HG02852 (cell line): ENCODE results near the gene GBGT1.
"Not testable (repeated sequence)": the region's sequence is repeated elsewhere in the genome, so short reads cannot be mapped to it uniquely, and the experiment has no call there.

ENCODE experiments used
- ATAC-seq: cut with Tn5 transposase; IDR thresholded peaks from one replicate; pipeline ENCODE4 v1.9.1; 2021; ENCODE audit warnings: mild to moderate bottlenecking, moderate library complexity; ENCODE audit not compliant: unreplicated experiment

The GBGT1 gene

DNA sequence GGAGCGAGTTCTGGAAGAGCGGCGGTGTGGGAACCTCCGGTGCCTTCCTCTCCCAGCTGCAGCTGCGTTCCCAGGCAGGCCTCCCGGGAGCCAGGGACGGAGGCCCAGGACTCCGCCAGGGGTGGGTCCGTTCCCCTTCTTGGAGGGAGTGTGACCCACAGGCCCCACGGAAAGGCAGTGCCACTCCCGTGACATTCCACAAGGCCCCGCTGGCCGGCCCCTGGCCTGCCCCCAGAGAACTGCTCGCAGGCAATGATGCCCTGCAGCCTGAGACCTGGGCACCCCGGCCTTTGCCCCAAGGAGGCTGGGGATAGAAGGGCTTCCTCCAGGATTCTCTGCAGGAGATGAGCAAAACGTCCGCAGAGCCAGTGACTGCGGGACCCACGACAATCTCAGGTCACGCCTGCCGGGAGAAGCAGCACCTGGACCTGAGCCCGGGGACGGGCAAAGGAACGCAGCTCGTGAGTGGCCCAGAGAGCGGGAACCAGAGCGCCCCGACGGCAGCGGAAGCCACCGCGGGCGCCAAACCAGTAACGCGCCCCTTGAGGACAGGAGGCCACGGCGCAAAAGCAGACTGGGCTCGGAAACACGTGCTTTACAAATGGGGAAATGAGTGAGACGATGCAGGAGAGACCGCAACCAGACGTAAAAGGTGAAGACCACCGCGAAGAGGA lies 36.1 kb upstream of the GBGT1 start:
- ATAC-seq = no peak

DNA sequence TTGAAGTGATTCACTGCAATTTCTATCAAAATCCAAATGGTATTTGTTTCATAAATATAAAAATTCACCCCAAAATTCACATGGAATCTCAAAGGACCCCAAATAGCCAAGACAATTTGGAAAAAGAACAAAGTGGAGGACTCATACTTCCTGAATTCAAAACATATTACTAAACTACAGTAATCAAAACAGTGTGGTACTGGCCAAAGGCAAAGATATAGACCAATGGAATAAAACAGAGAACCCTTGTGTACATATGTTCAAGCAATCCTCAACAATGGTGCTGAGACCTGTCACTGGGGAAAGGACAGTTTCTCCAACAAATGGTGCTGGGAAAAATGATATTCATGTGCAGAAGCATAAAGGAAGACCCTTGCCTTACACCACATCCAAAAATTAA lies 31.3 kb upstream of the GBGT1 start:
- no peak for ATAC-seq

DNA sequence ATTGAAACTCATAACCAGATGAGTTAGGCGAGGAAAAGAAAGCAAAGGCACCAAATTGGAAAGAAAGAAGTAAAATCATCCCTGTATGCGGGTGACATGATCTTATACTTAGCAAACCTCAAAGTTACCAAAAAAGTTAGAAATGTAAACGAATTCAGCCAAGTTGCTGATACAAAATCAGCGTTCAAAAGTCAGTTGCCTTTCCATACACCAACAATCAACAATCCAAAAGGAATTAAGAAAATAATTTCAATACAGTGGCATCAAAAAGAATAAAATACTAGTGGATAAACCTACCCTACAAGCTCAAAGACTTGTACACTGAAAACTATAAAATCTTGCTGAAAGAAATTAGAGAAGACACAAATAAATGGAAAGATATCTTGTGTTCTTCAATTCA lies 30.9 kb upstream of the GBGT1 start:
- no peak for ATAC-seq

DNA sequence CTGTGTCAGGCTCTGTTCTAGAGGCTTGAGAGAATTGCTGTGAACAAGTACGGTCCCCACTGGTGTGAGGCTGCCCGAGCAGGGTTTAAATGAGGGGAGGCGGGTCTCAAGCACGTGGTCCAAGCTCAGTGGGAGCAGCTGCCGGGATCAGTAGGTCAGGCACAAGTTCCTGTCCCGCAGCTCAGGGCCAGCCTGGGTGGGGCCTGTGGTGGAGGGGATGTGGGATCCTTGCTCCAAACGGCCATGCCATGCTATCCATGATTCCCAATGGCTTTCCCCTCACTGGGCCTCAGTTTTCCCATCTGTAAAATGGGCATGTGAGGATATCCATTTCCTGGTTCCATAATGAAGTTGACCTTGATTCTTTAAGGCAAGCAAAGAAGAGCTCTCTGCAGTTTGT lies 28.3 kb upstream of the GBGT1 start:
- no peak for ATAC-seq

DNA sequence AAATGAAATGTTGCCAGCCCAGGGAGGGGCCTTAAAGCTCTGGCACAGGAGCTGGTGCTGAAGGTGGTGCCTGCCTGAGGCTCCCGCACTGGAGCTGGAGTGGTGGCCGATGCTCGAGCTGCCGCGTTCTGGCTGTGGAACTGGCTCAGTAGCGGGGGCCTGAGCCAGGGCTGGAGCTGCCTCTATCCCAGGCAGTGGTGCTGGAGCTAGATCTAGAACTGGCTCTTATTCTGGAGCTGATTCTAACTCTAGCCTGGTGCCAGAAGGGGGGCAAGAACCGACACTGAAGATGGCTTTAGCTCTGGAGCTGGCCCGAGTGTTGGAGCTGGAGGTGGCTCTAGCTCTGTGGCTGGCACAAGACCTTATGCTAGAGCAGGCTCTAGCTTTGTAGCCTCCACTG lies 26.1 kb upstream of the GBGT1 start:
- ATAC-seq = no peak

DNA sequence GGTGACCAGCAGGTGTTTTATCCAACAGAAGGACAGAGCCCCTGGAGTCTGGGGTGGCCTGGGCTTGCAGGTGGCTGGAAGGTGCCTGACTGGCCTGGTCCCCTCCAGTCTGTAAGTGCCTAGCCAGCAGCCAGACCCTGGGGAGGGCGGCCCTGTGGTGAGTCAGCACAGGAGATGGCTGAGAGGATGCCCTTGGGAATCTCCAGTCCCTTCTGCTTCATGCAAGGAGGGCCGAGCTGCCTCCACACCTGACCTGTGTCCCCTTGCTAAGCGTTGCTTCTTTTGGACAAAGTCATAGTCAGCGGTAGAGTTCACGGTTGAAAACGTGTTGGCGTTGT lies 25.1 kb upstream of the GBGT1 start:
- no peak for ATAC-seq

DNA sequence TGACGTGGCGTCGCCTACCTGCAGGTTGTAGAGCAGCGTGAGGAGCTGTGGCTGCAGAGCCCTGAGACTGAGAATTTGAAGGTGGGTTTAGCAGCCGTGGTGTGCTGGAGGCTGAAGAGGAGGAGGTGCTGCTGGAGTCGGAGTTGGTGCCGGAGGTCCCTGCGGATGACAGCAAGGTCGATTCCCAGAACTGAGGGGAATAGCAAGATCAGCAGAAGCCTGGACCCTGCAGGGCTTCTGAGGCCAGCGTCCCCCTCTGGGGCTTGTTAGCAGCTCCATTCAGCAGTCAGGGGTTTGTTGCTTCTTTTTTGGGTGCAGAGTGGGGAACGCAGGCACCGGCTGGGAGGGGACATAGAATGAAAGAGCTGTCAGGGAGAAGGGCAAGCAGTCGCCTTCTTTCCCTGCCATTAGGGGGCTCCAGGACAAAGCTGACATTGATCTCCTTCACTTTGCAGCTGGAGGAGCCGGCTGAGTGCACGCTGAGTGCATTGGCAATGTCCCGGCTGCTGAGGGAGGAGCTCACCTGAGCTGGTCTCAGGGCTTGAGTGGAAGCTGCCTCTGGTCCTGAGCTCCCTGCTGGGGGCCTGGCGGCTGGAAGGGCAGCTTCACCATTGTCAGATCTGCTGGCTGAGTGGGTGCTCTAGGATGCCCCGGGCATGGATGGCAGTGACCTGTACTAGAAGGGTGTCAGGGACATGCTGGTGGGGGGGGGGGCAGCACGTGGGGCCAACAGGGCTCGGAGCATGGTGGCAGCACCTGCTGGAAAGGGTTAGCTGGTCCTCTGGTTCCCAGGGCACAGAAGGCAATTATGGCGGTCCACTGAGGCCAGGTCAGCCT lies 24.5 kb upstream of the GBGT1 start:
- no peak for ATAC-seq

DNA sequence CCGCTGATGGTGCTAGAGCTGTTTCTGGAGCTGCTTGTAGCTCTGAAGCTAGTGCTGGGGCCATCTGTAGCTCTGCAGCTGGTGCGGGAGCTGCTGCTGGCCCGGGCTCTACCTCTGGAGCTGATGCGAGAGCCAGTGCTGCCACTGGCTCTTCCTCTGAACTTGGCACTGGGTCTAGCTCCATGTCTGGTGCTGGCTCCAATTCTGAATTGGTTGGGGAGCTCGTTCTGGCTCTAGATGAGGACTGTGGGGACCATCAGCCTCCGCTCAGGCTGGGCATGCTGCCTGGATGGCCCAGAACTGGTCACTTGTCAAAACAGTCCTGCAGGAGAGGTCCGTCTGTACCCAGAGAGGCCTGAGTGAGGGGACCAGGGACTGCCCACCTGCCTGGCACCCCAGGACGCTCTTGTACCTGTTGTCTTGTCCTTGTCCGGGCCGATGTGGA lies 23.9 kb upstream of the GBGT1 start:
- ATAC-seq = no peak

DNA sequence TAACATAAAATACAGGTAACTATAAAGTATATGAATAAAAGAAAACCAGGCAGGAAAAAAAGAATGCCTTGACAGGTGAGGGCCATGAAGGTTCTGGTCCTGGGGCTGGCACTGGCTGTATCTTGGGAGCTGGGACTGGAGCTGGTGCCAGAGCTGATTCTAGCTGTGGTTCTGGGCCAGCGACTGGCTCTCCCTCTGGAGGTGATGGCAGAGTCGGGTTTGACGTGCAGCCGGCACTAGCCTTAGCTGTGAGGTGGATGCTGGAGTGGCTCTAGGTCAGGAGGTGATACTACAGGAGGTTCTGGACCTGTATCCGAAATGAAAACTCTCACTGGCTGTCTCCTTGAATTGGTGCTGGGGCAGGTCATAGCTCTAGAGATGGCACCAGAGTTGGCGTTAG lies 23.0 kb upstream of the GBGT1 start:
- no peak for ATAC-seq

DNA sequence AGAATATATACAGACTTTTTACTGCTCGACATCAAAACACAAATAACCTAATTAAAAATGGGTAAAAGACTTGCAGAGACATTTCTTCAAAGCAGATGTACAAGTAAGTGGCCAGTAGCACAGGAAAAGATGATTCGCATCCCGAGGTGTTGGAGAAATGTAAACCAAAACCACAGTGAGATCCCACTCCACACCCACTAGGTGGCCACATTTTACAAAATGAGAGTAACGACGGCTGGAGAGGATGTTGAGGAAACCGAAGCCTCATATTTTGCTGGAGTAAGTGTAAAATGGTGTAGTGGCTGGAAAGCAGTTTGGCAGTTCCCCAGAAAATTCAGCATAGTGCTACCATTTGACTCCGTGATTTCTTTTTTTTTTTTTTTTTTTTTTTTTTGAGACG lies 21.3 kb upstream of the GBGT1 start:
- no peak for ATAC-seq

DNA sequence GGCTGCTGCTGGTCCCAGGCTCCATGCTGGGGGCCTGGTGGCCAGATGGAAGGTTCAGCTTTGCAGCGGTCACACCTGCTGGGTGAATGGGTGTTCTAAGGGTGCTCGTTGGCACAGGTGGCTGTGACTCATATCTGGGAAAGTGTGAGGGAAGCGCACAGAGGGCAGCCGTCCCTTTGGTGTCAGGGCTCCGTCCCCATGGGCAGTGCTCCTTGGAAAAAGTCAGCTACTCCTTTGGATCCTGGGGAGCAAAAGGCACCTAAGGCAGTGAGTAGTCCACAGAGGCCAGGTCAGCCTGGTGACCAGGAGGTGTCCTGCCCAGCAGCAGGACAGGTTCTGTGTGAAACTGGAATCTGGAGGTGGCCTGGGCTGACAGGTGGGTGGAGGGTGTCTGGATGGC lies 18.4 kb upstream of the GBGT1 start:
- ATAC-seq = no peak

DNA sequence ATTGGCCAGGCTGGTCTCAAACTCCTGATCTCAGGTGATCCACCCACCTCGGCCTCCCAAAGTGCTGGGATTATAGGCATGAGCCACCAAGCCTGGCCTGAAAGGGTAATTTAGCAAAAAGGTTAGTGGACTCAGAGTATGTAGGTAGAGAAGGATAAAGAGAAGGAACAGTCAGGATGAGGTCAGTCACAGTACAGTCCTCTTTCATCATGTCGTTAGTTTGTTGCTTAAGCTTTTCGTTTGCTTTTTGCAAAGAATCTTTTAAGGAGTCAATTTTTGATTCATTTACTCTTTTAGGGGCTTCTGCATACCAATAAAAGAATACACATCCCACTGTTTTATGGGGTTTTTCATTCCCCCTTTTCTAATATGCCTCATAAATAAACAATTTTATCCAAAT lies 17.8 kb upstream of the GBGT1 start:
- no peak for ATAC-seq

DNA sequence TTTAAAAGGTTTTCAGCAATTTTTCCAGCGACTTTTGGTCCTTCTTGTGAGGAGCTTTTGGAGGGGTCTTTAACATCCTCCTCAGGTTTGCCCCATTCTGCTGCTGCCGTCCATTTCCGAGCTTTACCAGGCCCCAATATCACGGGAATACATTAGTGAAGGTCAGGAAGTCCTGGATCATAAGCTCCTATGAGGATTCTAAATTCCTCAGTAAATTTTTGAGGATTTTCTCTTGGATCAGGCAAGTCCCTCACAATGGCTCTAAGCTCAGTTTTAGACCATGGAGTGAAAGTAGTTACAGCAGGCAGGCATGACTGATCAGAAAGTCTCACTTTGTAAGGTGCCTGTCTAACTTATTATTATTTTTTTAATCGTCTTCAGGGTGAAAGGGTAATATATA lies 17.2 kb upstream of the GBGT1 start:
- no peak for ATAC-seq

DNA sequence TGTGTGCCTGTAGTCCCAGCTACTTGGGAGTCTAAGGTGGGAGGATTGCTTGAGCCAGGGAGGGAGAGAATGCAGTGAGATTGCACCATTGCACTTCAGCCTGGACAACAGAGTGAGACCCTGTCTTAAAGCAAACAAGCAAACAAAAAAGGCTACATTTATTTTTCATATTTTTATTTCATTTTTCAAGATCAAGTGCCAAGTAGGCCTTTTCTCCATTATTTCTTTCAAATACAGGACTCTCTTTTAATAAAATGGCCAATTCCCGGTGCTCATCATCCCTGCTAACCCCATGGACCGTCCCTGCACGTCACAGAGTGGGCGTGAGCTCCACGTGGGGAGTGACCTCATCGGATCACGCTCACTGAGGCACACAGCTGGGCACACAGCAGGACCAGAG lies 9.3 kb upstream of the GBGT1 start:
- ATAC-seq = no peak

DNA sequence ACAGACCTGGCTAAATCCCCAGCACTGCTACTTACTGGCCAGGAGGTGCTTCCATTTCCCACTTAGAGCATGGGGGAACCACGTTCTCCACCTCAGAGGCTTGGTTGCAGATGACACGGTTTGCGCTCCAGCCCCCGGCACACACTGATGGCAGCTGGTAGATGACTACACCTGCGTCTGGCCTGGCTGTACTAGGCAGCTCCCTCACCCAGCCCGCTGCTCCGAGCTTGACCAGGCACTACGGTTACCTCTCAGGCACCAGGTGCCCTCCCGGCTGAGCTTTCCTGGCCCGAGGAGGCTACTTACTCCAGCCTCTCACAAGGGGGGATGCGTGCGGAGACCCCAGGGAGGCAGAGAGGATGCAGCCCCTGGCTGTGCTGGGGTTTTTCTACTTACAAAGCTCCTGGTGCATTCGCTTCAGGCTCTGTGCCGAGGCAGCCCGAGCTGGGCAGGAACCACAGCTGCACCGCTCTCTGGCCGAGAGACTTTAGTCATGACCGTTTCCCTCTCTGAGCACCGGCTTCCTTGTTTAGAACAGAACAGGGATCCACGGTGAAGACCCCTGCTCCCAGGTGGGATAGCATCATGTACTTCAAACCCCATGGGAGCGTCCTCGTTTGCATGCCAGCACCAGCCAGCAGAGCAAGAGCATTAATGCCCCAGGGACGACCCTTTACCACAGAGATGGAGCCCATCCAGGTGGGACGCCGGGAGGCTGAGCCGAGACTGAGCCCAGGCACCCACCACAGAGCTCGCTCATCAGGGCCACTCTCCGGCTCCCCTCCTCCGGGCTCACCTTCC lies 7.6 kb upstream of the GBGT1 start:
- no peak for ATAC-seq

DNA sequence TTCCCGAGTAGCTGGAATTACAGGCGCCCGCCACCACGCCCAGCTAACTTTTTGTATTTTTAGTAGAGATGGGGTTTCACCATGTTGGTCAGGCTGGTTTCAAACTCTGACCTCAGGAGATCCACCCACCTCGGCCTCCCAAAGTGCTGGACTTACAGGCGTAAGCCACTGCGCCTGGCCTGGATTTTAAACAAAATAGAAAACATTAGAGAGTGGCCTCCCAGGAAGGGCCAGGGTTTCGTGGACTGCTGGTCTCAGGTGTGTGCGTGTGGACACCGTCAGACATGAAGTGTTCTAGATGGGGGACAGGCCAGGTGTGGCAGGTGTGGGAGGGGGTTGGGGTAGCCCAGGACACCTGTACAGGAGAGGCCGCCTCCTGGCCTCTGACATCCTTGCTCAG lies 7.0 kb upstream of the GBGT1 start:
- ATAC-seq = no peak

DNA sequence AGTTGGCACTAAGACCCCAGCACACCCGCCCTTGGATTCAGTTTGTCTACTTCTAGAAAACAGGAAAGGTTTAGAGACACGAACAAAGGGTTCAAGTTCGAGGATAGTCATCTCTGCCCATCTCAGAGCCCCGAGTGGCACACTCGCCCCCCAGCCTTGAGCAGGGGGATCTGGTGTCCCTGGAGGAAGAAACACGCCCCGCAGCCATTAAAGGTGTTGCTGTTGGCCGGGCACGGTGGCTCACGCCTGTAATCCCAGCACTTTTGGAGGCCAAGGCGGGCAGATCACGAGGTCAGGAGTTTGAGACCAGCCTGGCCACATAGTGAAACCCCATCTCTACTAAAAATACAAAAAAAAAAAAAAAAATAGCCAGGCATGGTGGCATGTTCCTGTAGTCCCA lies 6.0 kb upstream of the GBGT1 start:
- not testable (repeated sequence) for ATAC-seq

DNA sequence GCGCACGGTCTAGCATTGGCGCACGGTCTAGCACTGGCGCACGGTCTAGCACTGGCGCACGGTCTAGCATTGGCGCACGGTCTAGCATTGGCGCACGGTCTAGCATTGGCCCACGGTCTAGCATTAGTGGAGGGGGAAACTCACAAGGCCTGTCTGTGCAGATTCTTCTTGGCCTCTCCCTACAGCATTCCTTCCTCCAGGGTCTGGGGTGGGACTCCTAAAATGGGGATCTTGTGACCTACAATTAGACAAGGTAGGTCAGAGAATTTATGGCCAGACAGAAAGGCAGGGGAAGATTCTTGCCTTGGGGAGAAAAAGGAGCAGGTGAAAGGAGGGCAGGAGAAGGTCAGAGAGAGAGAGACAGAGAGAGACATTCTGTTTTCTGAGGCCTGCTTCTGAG lies 5.4 kb upstream of the GBGT1 start:
- no peak for ATAC-seq

DNA sequence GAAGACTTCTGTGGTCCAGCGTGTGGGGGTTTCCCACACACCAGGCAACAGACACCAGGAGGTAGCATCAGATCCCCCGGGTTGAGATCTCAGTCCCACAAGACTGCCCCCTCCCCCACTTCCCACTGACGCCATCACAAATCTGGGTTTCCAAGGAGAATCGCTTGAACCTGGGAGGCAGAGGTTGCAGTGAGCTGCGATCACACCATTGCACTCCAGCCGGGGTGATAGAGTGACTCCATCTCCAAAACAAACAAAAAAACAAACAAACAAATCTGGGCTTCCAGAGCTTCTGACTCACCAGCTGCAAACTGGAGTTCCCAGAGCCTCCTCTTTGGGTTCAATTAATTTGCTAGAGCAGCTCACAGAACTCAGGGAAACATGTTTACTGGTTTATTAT lies 4.7 kb upstream of the GBGT1 start:
- ATAC-seq = no peak

DNA sequence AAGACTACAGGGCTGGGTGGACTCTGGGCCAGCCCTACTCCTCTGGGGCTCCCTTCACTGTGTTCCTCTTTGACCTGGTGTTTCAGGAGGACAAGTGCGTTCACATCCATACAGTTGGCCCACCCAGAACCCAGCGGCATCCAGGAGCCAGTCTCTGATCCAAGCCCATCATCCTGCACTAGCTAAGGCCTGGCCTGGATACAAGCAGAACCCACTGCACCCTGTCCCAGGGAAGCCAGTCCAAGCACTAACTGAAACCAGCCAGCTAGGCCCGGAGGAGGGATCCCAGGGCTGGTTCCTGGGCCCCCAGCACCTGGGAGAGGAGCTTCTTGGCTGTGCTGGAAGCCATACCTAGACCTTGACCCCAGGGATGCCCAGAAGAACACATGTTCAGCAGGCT lies 4.1 kb upstream of the GBGT1 start:
- ATAC-seq = no peak

DNA sequence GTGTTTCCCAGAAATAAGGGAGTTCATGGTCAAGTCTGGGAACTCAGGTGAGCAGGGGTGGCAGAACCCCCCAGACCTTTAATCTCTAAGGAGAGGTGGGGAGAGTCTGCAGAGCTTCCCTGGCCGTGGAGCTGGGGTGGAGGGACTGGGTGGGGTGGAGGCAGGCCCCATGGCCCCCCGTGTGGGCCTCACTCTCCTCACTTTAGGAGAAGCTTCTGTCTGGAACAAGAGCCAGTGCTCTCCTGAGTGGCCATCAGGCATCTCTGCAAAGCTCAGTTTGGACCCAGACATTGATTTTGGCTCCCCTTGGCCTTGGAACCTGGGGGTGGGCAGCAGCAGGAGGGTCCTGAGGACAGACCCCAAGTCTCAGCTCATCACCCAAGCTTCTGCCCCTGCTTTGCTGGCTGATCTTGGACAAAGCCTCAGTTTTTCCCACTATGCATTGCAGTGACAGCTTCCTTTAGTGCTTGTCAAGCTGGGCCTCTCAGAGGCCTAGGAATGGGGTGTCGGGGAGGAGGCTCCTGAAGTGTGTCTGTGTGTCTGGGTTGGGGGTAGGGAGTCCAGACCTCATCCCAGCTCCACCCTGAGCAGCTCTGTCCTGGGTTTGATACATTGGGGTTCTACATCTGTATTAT lies 3.5 kb upstream of the GBGT1 start:
- ATAC-seq = no peak
